K562 (cell line): ENCODE results near the gene SDR9C7. TPM values are rescaled to one million over a fixed set of nuclear protein-coding genes. Genes with fewer than 3 reads are reported as not detected.
A peak's percentile ranks its signal among the peaks of the same experiment; 100 is the strongest.

Experiments
- ASH1L ChIP-seq: fragments of 450-650 bp; IDR thresholded peaks from 2 replicates; pipeline ENCODE4 v1.6.1; 2018; ENCODE audit warnings: borderline replicate concordance, mild to moderate bottlenecking, low read depth; ENCODE audit not compliant: partially characterized antibody
- BACH1 ChIP-seq: fragments of 200-800 bp; sonication (Bioruptor generic); IDR thresholded peaks from 2 replicates; pipeline ENCODE4 v1.6.1; 2016; ENCODE audit warnings: missing genetic modification characterization, missing compliant biosample characterization
- EWSR1 ChIP-seq: fragments of 450-650 bp; IDR thresholded peaks from 2 replicates; pipeline ENCODE4 v1.6.1; 2018; ENCODE audit warnings: borderline replicate concordance, mild to moderate bottlenecking, low read depth, moderate library complexity; ENCODE audit not compliant: partially characterized antibody
- LCOR ChIP-seq: sonication (generic); formaldehyde crosslinking; IDR thresholded peaks from 2 replicates; pipeline ENCODE4 v1.8.0; 2022; ENCODE audit warnings: mild to moderate bottlenecking, missing genetic modification reagents
- MAFF ChIP-seq: IDR thresholded peaks from 2 replicates; pipeline ENCODE4 v1.6.1; 2012; ENCODE audit warnings: low read length, improper control_type of control experiment
- MYC ChIP-seq, 2 experiments: fragments of 250-450 bp in 1 of 2; sonication (Bioruptor Pico) in 1 of 2; IDR thresholded peaks; 2 replicates each; pipeline versions ENCODE4 v1.5.1 to v1.6.1; 2012 to 2021; ENCODE audit warnings: low read depth in 2 of 2, borderline replicate concordance in 1 of 2, improper control_type of control experiment in 1 of 2, low read length in 1 of 2, mild to moderate bottlenecking in 1 of 2, moderate library complexity in 1 of 2
- NONO ChIP-seq, 2 experiments: fragments of 200-400 bp in 1 of 2; fragments of 450-650 bp in 1 of 2; formaldehyde crosslinking in 1 of 2; IDR thresholded peaks; 2 replicates each; pipeline ENCODE4 v1.6.1; 2017; ENCODE audit warnings: low read depth in 2 of 2, mild to moderate bottlenecking in 2 of 2, moderate library complexity in 2 of 2, low read length in 1 of 2
- PRDM10 ChIP-seq: fragments of 450-650 bp; IDR thresholded peaks from 2 replicates; pipeline ENCODE4 v1.6.1; 2018; ENCODE audit not compliant: partially characterized antibody
- RUNX1 ChIP-seq: sonication (generic); IDR thresholded peaks from 2 replicates; pipeline ENCODE4 v1.6.1; 2016; ENCODE audit warnings: antibody characterized with exemption, low read depth
- TCF15 ChIP-seq: fragments of 250-450 bp; sonication (Bioruptor Pico); IDR thresholded peaks from 2 replicates; pipeline ENCODE4 v1.8.0; 2022; ENCODE audit warnings: moderate library complexity, mild to moderate bottlenecking, inconsistent platforms
- TOE1 ChIP-seq, 2 experiments: fragments of 450-650 bp in 1 of 2; sonication (generic) in 1 of 2; formaldehyde crosslinking in 1 of 2; IDR thresholded peaks; 2 replicates each; pipeline versions ENCODE4 v1.7.1 to v1.8.0; 2016 to 2022; ENCODE audit warnings: borderline replicate concordance in 2 of 2, mild to moderate bottlenecking in 2 of 2, antibody characterized with exemption in 1 of 2, inconsistent platforms in 1 of 2, low read depth in 1 of 2, missing genetic modification reagents in 1 of 2, moderate library complexity in 1 of 2
- ZNF518B ChIP-seq: fragments of 250-450 bp; sonication (Bioruptor Pico); IDR thresholded peaks from 2 replicates; pipeline ENCODE4 v1.5.0; 2021; ENCODE audit warnings: mild to moderate bottlenecking, moderate library complexity
- ZNF592 ChIP-seq: fragments of 450-650 bp; IDR thresholded peaks from 2 replicates; pipeline ENCODE4 v1.6.1; 2017; ENCODE audit warnings: antibody characterized with exemption, mild to moderate bottlenecking
- polyA plus RNA-seq, 8 experiments: library from polyadenylated mRNA; depleted of rRNA in 4 of 8; stranded (reverse) in 5 of 8; unstranded in 3 of 8; fragments of >200 nt; fragmentation: Nextera tagmentation in 2 of 8; fragmentation: Illumina TruSeq in 1 of 8; extraction: Ambion mirVana in 2 of 8; extraction: Trizol in 1 of 8; gene quantifications; 2 replicates each; pipeline versions ENCODE4 v1.2.1 to v1.2.3, GENCODE V29; 2011 to 2014; ENCODE audit warnings: inconsistent platforms in 1 of 8, missing spikeins in 1 of 8
- total RNA-seq, 7 experiments: library from RNA; depleted of rRNA in 6 of 7; stranded (reverse); fragments of >200 nt in 6 of 7; fragmentation: Illumina TruSeq in 2 of 7; extraction: Trizol in 2 of 7; gene quantifications; 2 replicates each; pipeline versions ENCODE4 v1.2.1 to v1.2.3, GENCODE V29; 2011 to 2021; ENCODE audit warnings: low replicate concordance in 1 of 7

The SDR9C7 gene
- total and polyA plus RNA-seq, 9 of the 15 experiments (the other 6 are each of a cell fraction or from before 2014, with no cell fraction given), result 0.04 to 0.59 (median 0.06) TPM; not detected in 6

- peak; percentile 75; the same call in 1 of the 2 replicates for TF ChIP-seq ZNF592
- no peak for TF ChIP-seq RUNX1
- no peak for TF ChIP-seq MAFF
- TF ChIP-seq EWSR1, result no peak
- no peak for TF ChIP-seq ASH1L
- TF ChIP-seq PRDM10, result peak; percentile 36
- no peak for TF ChIP-seq LCOR
- TF ChIP-seq ZNF518B, result no peak
- TF ChIP-seq BACH1 (tag), result 0 out of 2 replicates have a peak, but pooled peaks have one; percentile 18
- TF ChIP-seq MYC (IDR thresholded peaks at IDR 0.05; ENCODE audit: low read depth, low read length), result no peak
- TF ChIP-seq MYC (CRISPR knock-in tag; IDR thresholded peaks at IDR 0.05; ENCODE audit: borderline replicate concordance, low read depth), result no peak
- 0 out of 4 replicates have a peak, but pooled peaks of 1 of the 2 experiments have one; percentile 35 for TF ChIP-seq NONO (IDR thresholded peaks at IDR 0.05; ENCODE audit: low read depth in 2 of 2, low read length in 1 of 2)
- 0 out of 2 replicates have a peak, but pooled peaks have one; percentile 34 for TF ChIP-seq TOE1 (IDR thresholded peaks at IDR 0.05; ENCODE audit: borderline replicate concordance)
- TF ChIP-seq TOE1 (CRISPR knock-in tag; IDR thresholded peaks at IDR 0.05; ENCODE audit: borderline replicate concordance, low read depth), result no peak
- no peak for TF ChIP-seq TCF15 (CRISPR knock-in tag)
Measured at GRCh38 chr12:56931474-56931978, 2.7 kb downstream of the SDR9C7 start (continued).
